KMS-11 (cell line): ENCODE results near the gene CCDC188.

Experiments
- H2AFZ ChIP-seq: fragments of 200-600 bp; sonication (generic); 2 replicates; pipeline ENCODE4 v1.6.1; 2016; ENCODE audit warnings: antibody characterized with exemption, mixed run types, low read depth
- H3K27ac ChIP-seq: fragments of 200-600 bp; sonication (generic); 2 replicates; pipeline ENCODE4 v1.6.1; 2016; ENCODE audit warnings: mild to moderate bottlenecking, mixed run types
- H3K27me3 ChIP-seq: fragments of 200-600 bp; sonication (generic); 2 replicates; pipeline ENCODE4 v1.6.1; 2017; ENCODE audit warnings: mild to moderate bottlenecking, low read depth, mixed run types, moderate library complexity; ENCODE audit not compliant: insufficient read depth
- H3K36me3 ChIP-seq: fragments of 200-600 bp; sonication (generic); 2 replicates; pipeline ENCODE4 v1.6.1; 2017; ENCODE audit warnings: mild to moderate bottlenecking, mixed run types; ENCODE audit not compliant: insufficient read depth
- H3K4me1 ChIP-seq: fragments of 200-600 bp; sonication (generic); 2 replicates; pipeline ENCODE4 v1.6.1; 2016; ENCODE audit warnings: mild to moderate bottlenecking, low read depth, mixed run types; ENCODE audit not compliant: poor library complexity, severe bottlenecking
- H3K4me2 ChIP-seq: fragments of 200-600 bp; sonication (generic); 2 replicates; pipeline ENCODE4 v1.7.0; 2016; ENCODE audit warnings: mild to moderate bottlenecking, mixed run types
- H3K4me3 ChIP-seq: fragments of 200-600 bp; sonication (generic); IDR thresholded peaks from 2 replicates; pipeline ENCODE4 v1.6.1; 2017; ENCODE audit warnings: low read depth, low read length, mixed read lengths; ENCODE audit not compliant: insufficient read depth
- H3K79me2 ChIP-seq: fragments of 200-600 bp; sonication (generic); 2 replicates; pipeline ENCODE4 v1.6.1; 2016; ENCODE audit warnings: low read depth, mixed run types; ENCODE audit not compliant: insufficient read depth
- H3K9ac ChIP-seq: fragments of 200-600 bp; sonication (generic); 2 replicates; pipeline ENCODE4 v1.6.1; 2016; ENCODE audit warnings: mild to moderate bottlenecking, mixed run types
- H4K20me1 ChIP-seq: fragments of 200-600 bp; sonication (generic); 2 replicates; pipeline ENCODE4 v1.6.1; 2016; ENCODE audit warnings: mild to moderate bottlenecking, mixed run types; ENCODE audit not compliant: insufficient read depth
- TF ChIP-seq, protein P1 (sequence below): fragments of 200-600 bp; sonication (generic); conservative IDR thresholded peaks from 2 replicates; pipeline ENCODE4 v1.6.1; 2017; ENCODE audit warnings: low read depth, mild to moderate bottlenecking, antibody characterized with exemption, low read length, moderate library complexity, mixed read lengths

The CCDC188 gene

DNA sequence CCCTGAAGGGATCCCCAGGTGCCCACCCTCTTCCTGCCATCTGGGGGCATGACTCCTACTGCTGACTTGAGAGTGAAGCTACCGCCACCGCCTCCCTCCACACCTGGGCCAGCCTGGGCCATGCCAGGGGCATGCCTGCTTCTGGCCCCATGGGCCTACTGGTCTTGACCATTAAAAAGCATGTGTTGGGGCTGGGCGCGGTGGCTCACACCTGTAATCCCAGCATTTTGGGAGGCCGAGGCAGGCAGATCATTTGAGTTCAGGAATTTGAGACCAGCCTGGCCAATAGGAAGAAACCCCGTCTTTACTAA, 37.7 kb upstream of the CCDC188 start:
- H3K79me2 ChIP-seq: no peaks in the 10 kb centered on the region
- no peaks in the 10 kb centered on the region for H4K20me1 ChIP-seq
- H3K4me2 ChIP-seq: no peak overlapping the region
- H3K9ac ChIP-seq: no peak overlapping the region
- TF ChIP-seq, protein P1, sequence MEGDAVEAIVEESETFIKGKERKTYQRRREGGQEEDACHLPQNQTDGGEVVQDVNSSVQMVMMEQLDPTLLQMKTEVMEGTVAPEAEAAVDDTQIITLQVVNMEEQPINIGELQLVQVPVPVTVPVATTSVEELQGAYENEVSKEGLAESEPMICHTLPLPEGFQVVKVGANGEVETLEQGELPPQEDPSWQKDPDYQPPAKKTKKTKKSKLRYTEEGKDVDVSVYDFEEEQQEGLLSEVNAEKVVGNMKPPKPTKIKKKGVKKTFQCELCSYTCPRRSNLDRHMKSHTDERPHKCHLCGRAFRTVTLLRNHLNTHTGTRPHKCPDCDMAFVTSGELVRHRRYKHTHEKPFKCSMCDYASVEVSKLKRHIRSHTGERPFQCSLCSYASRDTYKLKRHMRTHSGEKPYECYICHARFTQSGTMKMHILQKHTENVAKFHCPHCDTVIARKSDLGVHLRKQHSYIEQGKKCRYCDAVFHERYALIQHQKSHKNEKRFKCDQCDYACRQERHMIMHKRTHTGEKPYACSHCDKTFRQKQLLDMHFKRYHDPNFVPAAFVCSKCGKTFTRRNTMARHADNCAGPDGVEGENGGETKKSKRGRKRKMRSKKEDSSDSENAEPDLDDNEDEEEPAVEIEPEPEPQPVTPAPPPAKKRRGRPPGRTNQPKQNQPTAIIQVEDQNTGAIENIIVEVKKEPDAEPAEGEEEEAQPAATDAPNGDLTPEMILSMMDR: no peak
- H3K27me3 ChIP-seq: peaks cover 56% of the 10 kb centered on the region; the same call in 1 of the 2 replicates
- no peak overlapping the region for H2AFZ ChIP-seq
- no peak overlapping the region for H3K4me3 ChIP-seq
- H3K27ac ChIP-seq: no peak overlapping the region
- H3K36me3 ChIP-seq: no peaks in the 10 kb centered on the region
- H3K4me1 ChIP-seq: no peaks in the 10 kb centered on the region

DNA sequence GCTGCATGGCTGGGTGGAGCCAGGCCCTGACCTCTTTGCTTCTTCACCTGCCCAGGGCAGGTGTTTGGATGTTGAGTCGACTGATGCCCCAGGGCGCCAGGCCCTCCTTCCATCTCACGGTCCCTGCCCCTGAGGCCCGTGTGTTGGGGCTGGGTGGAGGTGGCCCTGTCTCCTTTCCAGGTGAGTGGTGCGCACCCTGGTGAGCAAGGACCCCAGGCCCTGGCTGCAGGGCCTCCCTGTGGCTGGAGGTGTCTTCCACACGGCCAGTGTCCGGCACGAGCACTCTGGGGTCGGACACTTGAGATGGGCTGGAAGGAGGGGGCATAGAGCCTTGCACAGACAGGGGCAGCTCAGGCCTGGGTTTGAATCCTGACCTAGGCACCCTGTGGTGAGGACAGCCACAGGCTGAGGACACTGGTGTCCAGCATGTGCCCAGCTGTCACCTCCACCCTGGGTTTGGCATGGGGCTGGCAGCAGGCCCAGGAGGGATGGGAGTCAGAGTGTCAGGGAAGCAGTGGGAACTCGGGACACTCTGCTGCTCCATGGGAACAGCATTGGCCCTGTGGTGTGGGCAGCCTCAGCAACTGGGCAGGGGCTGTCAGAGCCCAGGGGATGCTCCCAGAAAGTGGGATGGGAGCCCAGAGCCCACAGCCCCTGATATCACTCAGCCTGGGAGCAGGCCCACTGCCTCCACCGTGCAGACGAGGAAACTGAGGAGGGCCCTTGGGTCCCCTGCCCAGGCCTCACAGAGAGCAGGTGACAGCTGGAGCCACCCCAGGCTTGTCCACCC, 37.1 kb upstream of the CCDC188 start:
- Histone ChIP-seq H2AFZ (no peak overlapping the region), H3K79me2 (no peaks in the 10 kb centered on the region), H3K4me2 (no peak overlapping the region), H3K27ac (no peak overlapping the region), H4K20me1 (no peaks in the 10 kb centered on the region), H3K9ac (no peak overlapping the region), H3K36me3 (no peaks in the 10 kb centered on the region), H3K27me3 (peaks cover 56% of the 10 kb centered on the region; the same call in 1 of the 2 replicates), H3K4me1 (no peaks in the 10 kb centered on the region), H3K4me3 (no peak overlapping the region)
- TF ChIP-seq, protein P1: no peak

DNA sequence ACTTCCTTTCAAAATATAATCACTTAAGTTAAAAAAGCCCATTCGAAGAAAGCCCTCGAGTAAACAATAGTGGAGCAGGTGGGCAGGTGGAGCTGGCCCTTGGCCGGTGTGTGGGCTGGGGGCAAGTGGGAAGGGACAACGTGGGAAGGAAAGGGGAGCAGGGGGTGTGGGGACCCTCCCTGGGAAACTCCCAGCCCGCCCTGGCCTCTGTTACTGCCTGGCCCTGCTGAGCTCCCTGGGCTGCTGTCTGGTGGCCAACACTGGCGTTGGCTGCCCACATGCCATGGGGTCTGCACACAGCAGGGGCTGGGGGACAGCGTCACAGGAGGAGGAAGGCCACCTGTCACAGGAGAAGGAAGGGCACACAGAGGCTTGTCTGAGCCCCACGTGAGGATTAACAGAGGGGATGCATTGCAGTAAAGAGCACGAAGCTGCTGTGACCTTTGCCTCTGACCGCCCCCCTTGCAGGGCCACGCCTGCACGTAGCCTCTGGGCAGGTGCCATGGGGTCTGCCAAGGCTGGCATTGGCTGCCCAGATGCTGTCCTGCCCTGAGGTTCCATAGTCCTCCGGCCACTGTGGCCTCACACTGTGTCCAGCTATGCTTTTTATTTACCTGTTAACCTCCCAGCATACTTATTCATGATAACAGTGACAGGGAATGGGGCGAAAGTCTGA, 36.2 kb upstream of the CCDC188 start:
- Histone ChIP-seq H3K79me2 (no peaks in the 10 kb centered on the region), H3K36me3 (no peaks in the 10 kb centered on the region), H3K4me1 (no peaks in the 10 kb centered on the region), H3K27me3 (peaks cover 62% of the 10 kb centered on the region), H4K20me1 (no peaks in the 10 kb centered on the region), H2AFZ (no peak overlapping the region), H3K4me3 (no peak overlapping the region), H3K9ac (no peak overlapping the region), H3K4me2 (no peak overlapping the region), H3K27ac (no peak overlapping the region)
- TF ChIP-seq, protein P1: no peak

DNA sequence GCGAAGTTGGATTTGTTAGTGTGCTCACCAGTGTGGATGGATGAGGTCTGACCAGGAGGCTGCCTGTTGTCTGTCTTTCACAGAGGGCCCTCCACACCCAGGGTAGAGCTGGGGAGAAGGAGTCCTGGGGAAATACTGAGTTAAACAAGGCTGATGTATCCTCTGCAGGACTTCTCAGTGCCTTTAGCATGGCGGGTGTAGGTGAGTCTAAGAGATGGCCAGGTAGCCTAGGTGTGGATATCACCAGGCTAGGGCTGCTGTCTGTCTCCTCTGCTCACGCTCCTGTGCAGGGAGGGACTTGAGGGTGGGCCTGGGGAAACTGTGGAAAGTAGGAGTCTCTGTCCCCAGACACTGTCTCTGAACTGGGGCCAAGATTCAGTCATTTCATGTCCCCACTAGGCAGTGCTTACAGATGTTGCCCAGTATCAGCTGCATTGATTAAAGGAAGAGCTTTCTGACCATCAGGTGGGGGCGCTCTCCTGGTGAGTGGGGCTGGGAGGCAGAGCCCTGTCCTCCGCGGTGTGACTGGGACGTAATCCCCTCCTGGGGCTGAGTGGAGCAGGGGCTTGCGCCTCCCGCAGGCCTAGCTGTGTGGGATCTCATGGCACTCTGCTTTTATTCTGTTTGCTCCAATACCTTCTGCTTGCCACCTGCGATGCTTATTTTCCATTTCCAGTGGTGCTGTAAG, 35.5 kb upstream of the CCDC188 start:
- H4K20me1 ChIP-seq: no peaks in the 10 kb centered on the region
- H3K27me3 ChIP-seq: peaks cover 68% of the 10 kb centered on the region
- H3K27ac ChIP-seq: no peak overlapping the region
- H3K9ac ChIP-seq: no peak overlapping the region
- no peak overlapping the region for H3K4me3 ChIP-seq
- H3K4me1 ChIP-seq: no peaks in the 10 kb centered on the region
- H3K79me2 ChIP-seq: no peaks in the 10 kb centered on the region
- no peak overlapping the region for H2AFZ ChIP-seq
- TF ChIP-seq, protein P1: no peak
- no peak overlapping the region for H3K4me2 ChIP-seq
- H3K36me3 ChIP-seq: no peaks in the 10 kb centered on the region
